Pancreas (tissue), 10 donors: ENCODE data around the gene NUTM2A. TPM values are rescaled to one million over a fixed set of nuclear protein-coding genes. Genes with fewer than 3 reads are reported as not detected.
"Not testable (repeated sequence)": the region's sequence is repeated elsewhere in the genome, so short reads cannot be mapped to it uniquely, and the experiment has no call there.

Source experiments
- ATAC-seq, 4 donors: fragments of 200-7000 bp; cut with Tn5 transposase; one replicate each; pipeline versions ENCODE4 v1.8.0 to v1.9.1; 2020; ENCODE audit warnings: mild to moderate bottlenecking in 4 of 4, moderate library complexity in 4 of 4
- DNase-seq, 6 donors: peaks; one replicate each; pipeline ENCODE4 v3.0.0-alpha.2; 2020
- FAIRE-seq: peaks from 2 replicates; lab custom pipeline; 2012; peaks lifted over from hg19 to GRCh38; lab: Jason Lieb, UNC
- H3K27ac ChIP-seq, 4 donors: fragments of 200-600 bp; sonication (generic); 1 replicate in 3 of 4; 2 replicates in 1 of 4; pipeline versions ENCODE4 v1.5.0 to v1.8.0; 2020
- H3K27me3 ChIP-seq, 4 donors: fragments of 200-600 bp; one replicate each; pipeline ENCODE4 v1.8.0; 2021
- H3K36me3 ChIP-seq, 3 donors: fragments of 200-600 bp; sonication (generic) in 1 of 3; one replicate each; pipeline versions ENCODE4 v1.5.0 to v1.8.0; 2020 to 2021
- H3K4me1 ChIP-seq, 3 donors: fragments of 200-600 bp; one replicate each; pipeline ENCODE4 v1.8.0; 2021
- H3K4me3 ChIP-seq, 4 donors: fragments of 200-600 bp; sonication (generic) in 2 of 4; one replicate each; pipeline versions ENCODE4 v1.5.0 to v1.8.0; 2020 to 2021
- H3K9me3 ChIP-seq, 4 donors: fragments of 200-600 bp; one replicate each; pipeline ENCODE4 v1.8.0; 2021
- WGBS, 2 donors: extraction: QIAGEN DNeasy Blood & Tissue Kit; methylation state at CpG; one replicate each; pipeline ENCODE4 v1.1.7; 2013; 5-methylcytosine and 5-hydroxymethylcytosine counted together
- intact Hi-C, 3 donors: fragments of 100-400 bp; cut with DNase I; formaldehyde crosslinking; loops; one replicate each; pipeline versions ENCODE4 v1.11.1 to v1.14.2; 2022
- polyA plus RNA-seq, 2 donors: library from polyadenylated mRNA; stranded (reverse); fragments of 200-250 nt; gene quantifications; one replicate each; pipeline ENCODE4 v1.2.3, GENCODE V29; 2013
- total RNA-seq, 6 donors: library from RNA; stranded (reverse); fragmentation: NEBNext Ultra II Directional in 4 of 6; extraction: Animal tissue kit (Norgen Biotek cat#: 25700) in 4 of 6; gene quantifications; one replicate each; pipeline versions ENCODE4 v1.2.1 to v1.2.4, GENCODE V29; 2021 to 2023
- donor health status: healthy with polysubstance abuse.
- donor health status: DM: no; HTN: no; CAD: no; lungs with moderate emphysema.
- donor health status: DM: no; HTN: no; CAD: no.
- donor health status: control.
- donor health status: control.
- donor health status: Bipolar disorder and iron deficiency.
- donor health status: DM: yes; HTN: yes; CAD: no.
- donor health status: DM: no; HTN: no; CAD: no.
- donor health status: DM: no; HTN: no; CAD: no.
- donor health status: DM: yes; HTN: yes; CAD: no.

NUTM2A gene
- total and polyA plus RNA-seq, 8 donors: 0.52 to 3.6 (median 1.2) TPM

DNA sequence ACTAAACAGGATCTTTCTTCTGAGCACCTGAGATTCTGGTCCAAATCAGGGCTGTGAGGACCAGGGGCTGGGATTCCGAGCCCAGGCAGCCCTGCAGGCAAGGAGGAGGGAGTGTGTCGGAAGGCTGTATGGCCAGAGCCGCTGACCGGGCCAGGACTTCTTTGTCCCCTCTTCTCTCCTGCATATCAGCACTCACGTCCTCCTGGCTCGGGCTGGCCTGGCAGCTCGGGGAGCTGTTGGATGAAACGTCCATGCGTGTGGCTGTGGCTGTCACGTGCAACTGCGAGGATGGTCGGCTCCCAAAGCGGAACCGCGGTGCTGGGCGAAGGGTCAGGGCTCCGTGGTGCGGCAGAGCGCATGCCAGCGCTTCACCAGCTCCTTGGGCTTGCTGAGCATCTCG is 11.4 kb upstream of the NUTM2A start:
- H3K4me1 ChIP-seq, ATAC-seq, H3K27ac ChIP-seq, intact Hi-C loops, H3K27me3 ChIP-seq, H3K36me3 ChIP-seq, H3K4me3 ChIP-seq, H3K9me3 ChIP-seq, FAIRE-seq: not testable (repeated sequence)
- DNase-seq: peak in 1 of 6 donors; percentile 48
- WGBS, 2 donors: 91 to 92% methylated on average over 14 to 21 of the region's 21 CpGs

DNA sequence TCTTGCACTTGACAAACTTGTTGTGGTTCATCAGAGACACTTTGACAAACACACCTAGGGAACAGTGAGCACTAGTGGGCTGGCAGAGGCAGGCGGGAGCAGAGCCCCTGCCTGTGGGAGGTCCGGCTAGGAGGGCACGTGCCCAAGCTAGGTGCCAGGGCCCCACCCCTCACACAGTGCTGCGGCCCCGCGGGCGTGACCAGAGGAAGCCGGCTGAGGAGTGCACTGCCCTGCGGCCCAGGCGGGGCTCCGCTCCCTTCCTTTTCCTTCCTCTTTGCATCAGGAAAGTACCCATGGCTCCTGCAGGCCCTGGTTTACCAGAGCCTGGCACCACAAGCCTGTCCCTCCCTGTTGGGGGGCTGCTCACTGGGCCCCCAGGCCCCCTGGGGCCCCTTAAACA is 9.1 kb upstream of the NUTM2A start:
- intact Hi-C loops, DNase-seq: not testable (repeated sequence)
- 88 to 96% methylated on average over 8 to 11 of the region's 11 CpGs for WGBS, 2 donors

DNA sequence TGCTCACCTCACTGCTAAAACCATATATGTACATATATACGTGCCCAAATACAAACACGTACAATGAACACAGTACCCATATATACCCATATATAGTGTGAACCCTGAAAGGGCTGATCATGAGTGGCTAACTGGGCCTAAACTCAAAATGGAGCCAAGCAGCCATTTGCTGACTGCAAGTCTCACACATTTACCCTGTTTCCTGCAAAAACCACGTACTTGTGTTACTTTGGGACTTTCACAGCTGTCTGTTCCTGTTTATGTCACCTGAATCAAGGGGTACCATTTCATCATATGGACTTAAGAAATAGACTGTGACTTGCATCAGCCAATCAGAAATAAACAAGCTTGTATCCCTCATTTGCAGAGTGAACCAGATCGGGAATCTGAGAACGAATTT is 5.9 kb upstream of the NUTM2A start:
- DNase-seq, ATAC-seq, H3K27me3 ChIP-seq, H3K36me3 ChIP-seq, H3K4me1 ChIP-seq, H3K4me3 ChIP-seq, H3K27ac ChIP-seq, intact Hi-C loops, H3K9me3 ChIP-seq, FAIRE-seq: not testable (repeated sequence)
- WGBS, 2 donors: 87 to 100% methylated on average over 1 of the region's 5 CpGs

More for the DNA sequence above, 9.1 kb upstream of the NUTM2A start:
- not testable (repeated sequence) for H3K4me1 ChIP-seq, H3K27me3 ChIP-seq, FAIRE-seq, H3K4me3 ChIP-seq, H3K36me3 ChIP-seq, H3K9me3 ChIP-seq, H3K27ac ChIP-seq
- peak in 3 of 4 donors; percentile 32 to 58 (median 32) for ATAC-seq

DNA sequence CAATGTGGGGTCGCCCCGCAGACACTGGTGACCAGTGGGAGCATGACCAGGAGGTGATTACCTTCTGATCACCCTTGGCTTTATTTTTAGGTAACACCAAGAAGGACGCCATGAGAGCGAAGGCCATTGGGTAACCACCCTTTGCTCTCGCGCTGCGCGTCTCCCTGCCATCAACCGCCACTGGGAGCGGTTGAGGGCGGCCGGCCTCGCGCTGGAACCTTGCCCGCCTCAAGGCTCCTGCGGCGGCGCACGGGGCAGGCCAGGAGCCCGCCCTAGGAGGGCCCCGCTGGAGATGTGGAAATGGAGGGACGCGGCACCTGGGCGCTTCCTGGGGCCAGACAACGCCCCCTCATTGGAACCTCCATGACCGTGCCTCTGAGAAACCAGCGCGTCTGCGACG is 2.5 kb upstream of the NUTM2A start:
- ATAC-seq, H3K27ac ChIP-seq, H3K4me3 ChIP-seq, intact Hi-C loops, FAIRE-seq, DNase-seq, H3K4me1 ChIP-seq, H3K9me3 ChIP-seq, H3K27me3 ChIP-seq, H3K36me3 ChIP-seq: not testable (repeated sequence)
- 84 to 87% methylated on average over 21 to 30 of the region's 30 CpGs for WGBS, 2 donors

DNA sequence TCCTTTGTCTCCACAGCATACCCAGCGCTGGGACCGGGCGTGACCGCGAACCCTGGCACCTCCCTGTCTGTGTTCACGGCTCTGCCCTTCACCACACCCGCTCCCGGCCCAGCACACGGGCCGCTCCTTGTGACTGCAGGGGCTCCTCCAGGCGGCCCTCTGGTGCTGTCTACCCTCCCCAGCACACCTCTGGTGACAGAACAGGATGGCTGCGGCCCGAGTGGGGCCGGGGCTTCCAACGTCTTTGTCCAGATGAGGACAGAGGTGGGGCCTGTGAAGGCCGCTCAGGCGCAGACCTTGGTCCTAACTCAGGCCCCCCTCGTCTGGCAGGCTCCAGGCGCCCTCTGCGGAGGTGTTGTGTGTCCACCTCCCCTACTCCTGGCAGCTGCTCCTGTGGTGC is 3.0 kb downstream of the NUTM2A start:
- H3K27ac ChIP-seq, H3K9me3 ChIP-seq, H3K4me3 ChIP-seq, H3K4me1 ChIP-seq, H3K36me3 ChIP-seq, DNase-seq, ATAC-seq, H3K27me3 ChIP-seq, intact Hi-C loops, FAIRE-seq: not testable (repeated sequence)
- WGBS, 2 donors: 83 to 88% methylated on average over 1 to 9 of the region's 20 CpGs

DNA sequence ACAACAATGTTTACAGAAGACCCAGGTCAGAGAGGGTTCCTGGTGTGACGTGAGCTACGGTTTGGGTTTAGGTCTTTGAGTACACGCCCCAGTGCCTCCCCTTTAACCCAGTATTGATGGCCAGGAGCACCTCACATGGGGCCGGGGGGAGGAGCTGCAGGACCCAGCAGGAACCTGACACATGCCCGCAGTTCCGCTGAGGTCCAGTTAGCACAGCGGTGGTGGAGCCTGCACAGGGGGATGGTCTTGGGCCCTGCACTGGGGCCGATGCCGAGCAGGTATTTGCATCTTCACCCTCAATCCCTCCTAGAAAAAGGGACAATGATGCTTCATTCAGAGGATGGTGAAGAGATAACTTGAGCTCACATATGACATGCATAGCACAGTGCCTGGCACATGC is 4.0 kb downstream of the NUTM2A start:
- H3K4me1 ChIP-seq, FAIRE-seq, ATAC-seq, H3K9me3 ChIP-seq, H3K27me3 ChIP-seq, H3K36me3 ChIP-seq, H3K4me3 ChIP-seq, DNase-seq, H3K27ac ChIP-seq, intact Hi-C loops: not testable (repeated sequence)
- 91 to 92% methylated on average over 9 of the region's 9 CpGs for WGBS, 2 donors

DNA sequence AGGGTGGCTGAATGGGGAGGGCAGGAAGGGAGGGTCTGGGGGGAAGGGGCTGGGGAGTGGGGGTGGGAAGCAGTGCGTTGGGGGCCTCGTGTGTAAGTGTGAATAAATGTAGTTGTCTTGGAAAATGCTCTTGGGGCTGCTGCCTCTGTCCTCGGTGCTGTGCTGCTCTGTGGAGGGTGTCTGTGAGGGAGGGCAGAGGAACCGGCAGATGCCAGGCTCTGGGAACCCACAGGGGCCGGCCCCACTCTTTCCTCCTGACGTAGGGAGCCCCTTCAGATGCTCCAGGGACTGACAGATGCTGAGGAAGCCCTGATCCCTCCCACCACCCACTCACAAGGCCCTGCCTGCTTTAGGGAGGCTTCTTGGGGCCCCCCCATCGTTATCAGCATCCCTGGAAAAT is 9.6 kb downstream of the NUTM2A start:
- FAIRE-seq, intact Hi-C loops, H3K36me3 ChIP-seq, H3K4me1 ChIP-seq, DNase-seq, H3K4me3 ChIP-seq, H3K9me3 ChIP-seq, H3K27me3 ChIP-seq, ATAC-seq, H3K27ac ChIP-seq: not testable (repeated sequence)
- 60 to 80% methylated on average over 1 to 3 of the region's 7 CpGs for WGBS, 2 donors

DNA sequence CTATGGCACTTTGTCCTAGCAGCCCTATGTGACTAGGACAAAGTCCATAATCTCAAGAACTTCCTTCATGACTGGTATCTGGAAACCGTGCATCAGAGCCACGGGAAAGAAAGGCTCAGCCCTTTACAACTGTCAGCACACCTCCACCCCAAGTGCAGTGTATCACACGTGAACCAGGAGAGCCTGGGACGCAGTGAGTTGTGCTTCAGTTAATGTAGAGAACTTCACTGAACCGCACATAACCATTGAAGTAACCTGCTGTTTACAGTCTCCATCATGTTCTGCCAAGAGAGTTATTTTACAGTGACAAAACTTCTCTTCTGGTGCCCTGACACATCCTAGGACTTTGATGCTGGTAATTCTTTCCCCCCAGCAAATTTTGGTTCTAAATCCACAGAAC is 12.0 kb downstream of the NUTM2A start:
- H3K36me3 ChIP-seq, DNase-seq, H3K4me1 ChIP-seq, FAIRE-seq, H3K4me3 ChIP-seq, ATAC-seq, H3K9me3 ChIP-seq, H3K27ac ChIP-seq, intact Hi-C loops, H3K27me3 ChIP-seq: not testable (repeated sequence)
- 99 to 100% methylated on average over 3 of the region's 5 CpGs for WGBS, 2 donors

DNA sequence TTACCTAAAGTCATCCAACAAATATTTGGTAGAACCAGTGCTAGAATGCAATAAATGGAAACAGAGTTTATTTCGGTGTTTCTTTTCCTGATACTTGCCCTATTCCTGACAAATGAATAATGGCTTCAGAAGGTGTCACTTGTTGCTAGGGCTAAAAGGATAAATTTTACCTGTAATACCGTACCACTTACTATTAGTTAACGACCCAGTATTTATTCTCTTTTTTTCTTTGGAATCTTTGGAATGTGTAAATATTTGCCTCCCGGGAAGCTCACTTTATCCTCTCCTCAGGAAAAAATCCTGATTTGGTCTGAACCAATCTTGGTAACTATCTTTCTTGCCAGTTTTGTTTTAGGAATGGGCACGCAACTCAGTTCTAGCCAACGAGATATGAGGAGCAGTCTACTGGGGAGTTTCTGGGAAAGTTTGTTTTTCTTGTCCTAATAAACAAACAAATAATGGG is 14.1 kb downstream of the NUTM2A start:
- H3K4me3 ChIP-seq: not testable (repeated sequence)

DNA sequence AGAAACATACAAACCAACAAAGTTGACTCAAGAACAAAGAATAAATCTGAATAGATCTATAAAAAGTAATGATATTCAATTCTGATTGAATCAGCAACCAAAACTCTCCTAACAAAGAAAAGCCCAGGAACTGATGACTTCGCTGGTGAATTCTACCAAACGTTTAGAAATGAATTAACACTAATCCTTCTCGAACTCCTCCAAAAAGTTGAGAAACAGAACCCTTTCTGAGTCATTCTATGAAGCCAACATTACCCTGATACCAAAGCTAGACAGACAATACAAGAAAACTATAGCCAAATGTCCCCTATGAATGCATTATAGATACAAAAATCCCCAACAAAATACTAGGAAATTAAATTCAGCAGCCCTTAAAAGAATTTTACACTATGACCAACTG is 16.9 kb downstream of the NUTM2A start:
- H3K36me3 ChIP-seq, FAIRE-seq, H3K27ac ChIP-seq, ATAC-seq, intact Hi-C loops, H3K9me3 ChIP-seq, H3K4me1 ChIP-seq, DNase-seq, H3K27me3 ChIP-seq, H3K4me3 ChIP-seq: not testable (repeated sequence)
- WGBS, 2 donors: 89 to 90% methylated on average over 3 of the region's 3 CpGs

More for the DNA sequence above, 14.1 kb downstream of the NUTM2A start:
- FAIRE-seq (peak; percentile 23), ATAC-seq (peak; percentile 43 to 77 (median 57))
- H3K9me3 ChIP-seq, H3K27me3 ChIP-seq, H3K4me1 ChIP-seq, H3K36me3 ChIP-seq, H3K27ac ChIP-seq, intact Hi-C loops, DNase-seq: not testable (repeated sequence)
- WGBS, 2 donors: 48 to 51% methylated on average over 2 of the region's 6 CpGs

DNA sequence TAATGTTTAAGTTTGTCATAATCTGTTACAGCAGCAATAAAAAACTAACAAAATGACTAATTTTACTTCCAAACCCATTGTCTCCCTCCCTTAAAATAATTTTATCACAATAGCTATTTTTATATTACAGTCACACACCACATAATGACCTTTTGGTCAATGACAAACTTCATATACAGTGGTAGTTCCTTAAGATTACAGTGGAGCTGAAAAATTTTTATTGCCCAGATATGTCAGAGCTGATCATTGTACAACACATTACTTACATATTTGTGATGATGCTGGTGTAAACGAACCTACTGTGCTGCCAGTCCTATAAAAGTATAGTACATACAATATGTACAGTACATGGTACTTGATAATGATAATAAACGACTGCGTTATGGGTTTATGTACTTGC is 22.1 kb downstream of the NUTM2A start:
- H3K27ac ChIP-seq, H3K9me3 ChIP-seq, intact Hi-C loops, FAIRE-seq, DNase-seq, H3K4me1 ChIP-seq, H3K4me3 ChIP-seq, H3K27me3 ChIP-seq, ATAC-seq, H3K36me3 ChIP-seq: not testable (repeated sequence)
- 57 to 70% methylated on average over 1 of the region's 3 CpGs for WGBS, 2 donors

DNA sequence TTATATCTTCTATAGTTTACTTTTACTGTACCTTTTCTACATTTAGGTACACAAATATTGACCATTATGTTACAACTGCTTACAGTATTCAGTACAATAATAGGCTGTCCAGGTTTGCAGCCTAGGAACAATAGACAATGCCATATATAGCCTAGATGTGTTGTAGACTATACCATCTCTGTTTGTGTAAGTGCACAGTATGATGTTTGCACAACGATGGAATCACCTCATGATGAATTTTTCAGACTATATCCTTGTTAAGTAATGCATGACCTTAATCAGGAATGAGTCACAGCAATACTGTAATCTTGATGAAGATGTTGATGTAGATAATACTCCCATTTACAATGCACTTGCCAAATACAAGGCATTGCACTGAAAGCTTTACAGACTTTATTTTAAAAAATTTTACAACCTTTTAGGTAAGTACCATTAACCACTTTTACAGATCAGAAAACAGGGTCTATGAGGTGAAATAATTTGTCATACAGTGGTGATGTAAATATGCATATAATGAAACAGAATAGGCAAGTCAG is 23.6 kb downstream of the NUTM2A start:
- H3K36me3 ChIP-seq, H3K27ac ChIP-seq, DNase-seq, H3K9me3 ChIP-seq, H3K4me3 ChIP-seq, FAIRE-seq, intact Hi-C loops, H3K4me1 ChIP-seq, H3K27me3 ChIP-seq: not testable (repeated sequence)
- WGBS, 2 donors: 78% methylated on average over 1 of the region's 1 CpG; no CpG with 5 or more reads in 1 of the 2 donors
- peak in 1 of 4 donors; percentile 32 for ATAC-seq
